Parathyroid adenoma (tissue), 2 donors: ENCODE measurements around the gene TAF8.

Source experiments
- H2AFZ ChIP-seq: fragments of 300-600 bp; sonication (generic); one replicate; pipeline ENCODE4 v1.7.0; 2017; ENCODE audit warnings: antibody characterized with exemption, mild to moderate bottlenecking
- H3K27ac ChIP-seq: fragments of 300-600 bp; sonication (generic); one replicate; pipeline ENCODE4 v1.7.0; 2017
- H3K27me3 ChIP-seq: fragments of 300-600 bp; sonication (generic); one replicate; pipeline ENCODE4 v1.7.0; 2017; ENCODE audit warnings: low read length; ENCODE audit not compliant: control insufficient read depth, insufficient read depth
- H3K36me3 ChIP-seq: fragments of 300-600 bp; sonication (generic); one replicate; pipeline ENCODE4 v1.7.0; 2017; ENCODE audit warnings: low read length; ENCODE audit not compliant: control insufficient read depth, insufficient read depth
- H3K4me1 ChIP-seq: fragments of 300-600 bp; sonication (generic); one replicate; pipeline ENCODE4 v1.7.0; 2017; ENCODE audit warnings: control low read depth
- H3K4me2 ChIP-seq: fragments of 300-600 bp; sonication (generic); one replicate; pipeline ENCODE4 v1.7.0; 2017; ENCODE audit warnings: low read length
- H3K4me3 ChIP-seq: fragments of 300-600 bp; sonication (generic); one replicate; pipeline ENCODE4 v1.7.0; 2017; ENCODE audit warnings: low read depth, low read length
- H3K79me2 ChIP-seq: fragments of 300-600 bp; sonication (generic); one replicate; pipeline ENCODE4 v1.7.0; 2017; ENCODE audit warnings: control low read depth
- H3K9ac ChIP-seq: fragments of 300-600 bp; sonication (generic); one replicate; pipeline ENCODE4 v1.7.0; 2017; ENCODE audit warnings: mild to moderate bottlenecking
- H3K9me3 ChIP-seq: fragments of 300-600 bp; sonication (generic); one replicate; pipeline ENCODE4 v1.7.0; 2017; ENCODE audit warnings: low read length; ENCODE audit not compliant: control insufficient read depth
- CTCF ChIP-seq: fragments of 300-600 bp; sonication (generic); IDR thresholded peaks from one replicate; pipeline ENCODE4 v1.7.0; 2017; ENCODE audit warnings: antibody characterized with exemption, mild to moderate bottlenecking
- donor health status: primary hyperparathyroidism.

The TAF8 gene

GRCh38 chr6:42118162-42119001, 68.1 kb downstream of the TAF8 start:
- Histone ChIP-seq H3K27me3 (no peaks in the 10 kb centered on the region), H2AFZ (peak overlapping the region; percentile 52), H3K36me3 (no peaks in the 10 kb centered on the region), H3K4me3 (no peak overlapping the region), H3K79me2 (no peaks in the 10 kb centered on the region), H3K4me2 (no peak overlapping the region), H3K4me1 (no peaks in the 10 kb centered on the region), H3K9ac (no peak overlapping the region), H3K27ac (peak overlapping the region; percentile 20), H3K9me3 (no peaks in the 10 kb centered on the region)
- no peak for TF ChIP-seq CTCF

- Histone ChIP-seq H2AFZ (no peak overlapping the region), H3K27ac (no peak overlapping the region), H3K9ac (no peak overlapping the region), H3K4me2 (no peak overlapping the region), H3K27me3 (no peaks in the 10 kb centered on the region), H3K79me2 (no peaks in the 10 kb centered on the region), H3K36me3 (no peaks in the 10 kb centered on the region), H3K4me1 (no peaks in the 10 kb centered on the region), H3K9me3 (no peaks in the 10 kb centered on the region), H3K4me3 (no peak overlapping the region)
- no peak for TF ChIP-seq CTCF
Measured at GRCh38 chr6:42120895-42121865, 70.9 kb downstream of the TAF8 start.

DNA sequence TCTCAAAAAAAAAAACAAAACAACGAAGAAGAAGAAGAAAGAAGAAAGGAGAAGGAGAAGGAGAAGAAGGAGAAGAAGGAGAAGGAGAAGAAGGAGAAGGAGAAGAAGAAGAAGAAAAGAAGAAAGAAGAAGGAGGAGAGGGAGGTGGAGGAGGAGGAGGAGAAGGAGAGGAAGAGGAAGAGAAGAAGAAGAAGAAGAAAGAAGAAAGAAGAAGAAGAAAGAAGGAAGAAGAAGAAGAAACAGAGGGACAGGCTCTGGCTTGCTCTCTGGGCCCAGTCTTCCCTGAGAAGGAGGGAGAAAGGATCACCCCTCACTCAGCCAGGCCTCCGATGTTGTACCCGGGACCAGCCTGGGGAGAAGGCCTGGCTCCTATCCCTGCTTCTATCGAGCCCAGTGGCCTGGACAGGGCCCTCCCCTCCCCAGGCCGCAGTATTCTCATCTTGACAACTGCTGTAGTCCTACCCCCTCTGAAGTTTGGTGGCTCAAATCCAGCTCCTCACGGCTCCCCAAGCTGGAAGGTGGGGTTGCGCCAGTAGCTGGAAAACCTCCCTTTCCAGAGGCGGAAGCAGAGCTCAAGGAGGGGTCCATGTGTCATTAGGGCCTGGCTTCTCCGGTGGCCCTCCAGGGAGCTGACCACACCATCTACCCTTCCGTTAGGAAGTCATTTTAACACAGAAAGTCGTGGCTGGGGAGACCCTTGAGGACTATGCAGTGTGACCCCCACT, 73.2 kb downstream of the TAF8 start:
- H3K9ac ChIP-seq, result no peak overlapping the region

More for the DNA sequence above, 73.2 kb downstream of the TAF8 start:
- Histone ChIP-seq H3K4me2 (no peak overlapping the region), H3K4me3 (no peak overlapping the region), H3K9me3 (no peaks in the 10 kb centered on the region), H3K79me2 (no peaks in the 10 kb centered on the region), H3K27ac (no peak overlapping the region), H3K36me3 (no peaks in the 10 kb centered on the region), H3K27me3 (no peaks in the 10 kb centered on the region), H3K4me1 (no peaks in the 10 kb centered on the region), H2AFZ (no peak overlapping the region)
- TF ChIP-seq CTCF, result no peak
